GM10847 (cell line): Measurements from ENCODE around the gene CCDC174.

Experiments used
- POLR2A ChIP-seq: IDR thresholded peaks from 2 replicates; pipeline ENCODE4 v1.6.1; 2011; ENCODE audit not compliant: insufficient read length; ENCODE audit errors: extremely low read depth

The CCDC174 gene

GRCh38 chr3:14636496-14637087, 15.0 kb upstream of the CCDC174 start:
- TF ChIP-seq POLR2A: no peak

GRCh38 chr3:14640157-14640562, 11.4 kb upstream of the CCDC174 start:
- no peak for TF ChIP-seq POLR2A

GRCh38 chr3:14640734-14641133, 10.8 kb upstream of the CCDC174 start:
- TF ChIP-seq POLR2A: no peak

GRCh38 chr3:14641346-14641745, 10.2 kb upstream of the CCDC174 start:
- no peak for TF ChIP-seq POLR2A

GRCh38 chr3:14645453-14645852, 6.1 kb upstream of the CCDC174 start:
- no peak for TF ChIP-seq POLR2A

GRCh38 chr3:14646131-14646573, 5.4 kb upstream of the CCDC174 start:
- TF ChIP-seq POLR2A: no peak

GRCh38 chr3:14646589-14647413, 4.8 kb upstream of the CCDC174 start:
- TF ChIP-seq POLR2A: no peak

GRCh38 chr3:14647976-14648955, 3.3 kb upstream of the CCDC174 start:
- no peak for TF ChIP-seq POLR2A

GRCh38 chr3:14649466-14649865, 2.1 kb upstream of the CCDC174 start:
- TF ChIP-seq POLR2A: no peak

- TF ChIP-seq POLR2A: no peak
Observed at GRCh38 chr3:14650193-14650592, 1.4 kb upstream of the CCDC174 start.

- no peak for TF ChIP-seq POLR2A
Observed at GRCh38 chr3:14657579-14657978, 6.0 kb downstream of the CCDC174 start.

GRCh38 chr3:14658978-14659377, 7.4 kb downstream of the CCDC174 start:
- no peak for TF ChIP-seq POLR2A

GRCh38 chr3:14660942-14661341, 9.4 kb downstream of the CCDC174 start:
- no peak for TF ChIP-seq POLR2A

- no peak for TF ChIP-seq POLR2A
Observed at GRCh38 chr3:14663396-14664135, 12.0 kb downstream of the CCDC174 start.

GRCh38 chr3:14664170-14664569, 12.6 kb downstream of the CCDC174 start:
- TF ChIP-seq POLR2A: no peak

GRCh38 chr3:14672588-14672987, 21.0 kb downstream of the CCDC174 start:
- no peak for TF ChIP-seq POLR2A
